NOMO-1 treated with dmso at 0.1 percent for 144 hours (cell line): ENCODE results near the gene ACYP1.
A peak's percentile ranks its signal among the peaks of the same experiment; 100 is the strongest.

Source experiments
- DNase-seq: peaks from one replicate; lab custom pipeline; 2025; ENCODE audit not compliant: unreplicated experiment; lab: John Stamatoyannopoulos, UW

ACYP1 gene

GRCh38 chr14:75063491-75064204 is at the start of gene ACYP1:
Gene ACYP1, minus strand, starts transcription at chr14:75064024. Its CDS starts 471 bp downstream, at chr14:75063553.
- peak; percentile 87 for DNase-seq

GRCh38 chr14:75109877-75110276 is 46.1 kb upstream of the ACYP1 start:
- no peak for DNase-seq

GRCh38 chr14:75107186-75107585 is 43.4 kb upstream of the ACYP1 start:
- no peak for DNase-seq

- no peak for DNase-seq
Observed at GRCh38 chr14:75101491-75101890, 37.7 kb upstream of the ACYP1 start.

GRCh38 chr14:75098682-75099081 is 34.9 kb upstream of the ACYP1 start:
- no peak for DNase-seq

GRCh38 chr14:75098212-75098611 is 34.4 kb upstream of the ACYP1 start:
- no peak for DNase-seq

- DNase-seq: no peak
Observed at GRCh38 chr14:75096959-75097358, 33.1 kb upstream of the ACYP1 start.

- DNase-seq: no peak
Observed at GRCh38 chr14:75095690-75096089, 31.9 kb upstream of the ACYP1 start.

- DNase-seq: no peak
Observed at GRCh38 chr14:75094896-75095295, 31.1 kb upstream of the ACYP1 start.

GRCh38 chr14:75092698-75093097 is 28.9 kb upstream of the ACYP1 start:
- no peak for DNase-seq

- DNase-seq: no peak
Observed at GRCh38 chr14:75091251-75091650, 27.4 kb upstream of the ACYP1 start.

GRCh38 chr14:75090353-75090752 is 26.5 kb upstream of the ACYP1 start:
- no peak for DNase-seq

- DNase-seq: no peak
Observed at GRCh38 chr14:75088566-75089373, 24.9 kb upstream of the ACYP1 start.

GRCh38 chr14:75088153-75088552 is 24.3 kb upstream of the ACYP1 start:
- no peak for DNase-seq

- no peak for DNase-seq
Observed at GRCh38 chr14:75084513-75084912, 20.7 kb upstream of the ACYP1 start.

- no peak for DNase-seq
Observed at GRCh38 chr14:75083271-75083670, 19.4 kb upstream of the ACYP1 start.

- no peak for DNase-seq
Observed at GRCh38 chr14:75081660-75082229, 17.9 kb upstream of the ACYP1 start.

GRCh38 chr14:75079521-75079920 is 15.7 kb upstream of the ACYP1 start:
- no peak for DNase-seq

- DNase-seq: no peak
Observed at GRCh38 chr14:75077794-75078193, 14.0 kb upstream of the ACYP1 start.

GRCh38 chr14:75070383-75070782 is 6.6 kb upstream of the ACYP1 start:
- DNase-seq: no peak

- DNase-seq: no peak
Observed at GRCh38 chr14:75069811-75070145, 6.0 kb upstream of the ACYP1 start.

- peak; percentile 70 for DNase-seq
Observed at GRCh38 chr14:75069121-75069810, 5.4 kb upstream of the ACYP1 start, which contains the start of gene ZC2HC1C. Gene ZC2HC1C, plus strand, starts transcription at chr14:75069641. Its CDS starts 933 bp downstream, at chr14:75070574.
